ENCODE data around the gene HFE.

The HFE gene

DNA sequence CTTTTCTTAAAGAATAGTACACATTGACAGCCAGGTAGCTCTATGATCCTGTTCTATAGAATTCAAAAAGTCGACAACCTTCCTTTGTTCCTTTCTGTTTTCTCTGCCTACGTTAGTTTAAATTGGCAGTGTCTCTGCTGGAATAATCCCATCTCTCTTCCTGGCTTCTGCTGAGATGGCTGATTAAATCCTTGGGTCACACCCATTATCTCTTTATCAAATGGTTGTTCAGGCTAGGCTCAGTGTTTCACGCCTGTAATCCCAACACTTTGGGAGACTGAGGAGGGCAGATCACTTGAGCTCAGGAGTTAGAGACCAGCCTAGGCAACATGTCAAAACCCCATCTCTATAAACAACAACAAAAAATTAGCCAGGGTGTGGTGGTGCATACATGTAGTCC lies 44.4 kb downstream of the HFE start:
- TF ChIP-seq GATA2 (IDR thresholded peaks at IDR 0.05; ENCODE audit: low read depth, low read length) (no peak), GATA3 (IDR thresholded peaks at IDR 0.05; ENCODE audit: low read depth, low read length) (no peak)

DNA sequence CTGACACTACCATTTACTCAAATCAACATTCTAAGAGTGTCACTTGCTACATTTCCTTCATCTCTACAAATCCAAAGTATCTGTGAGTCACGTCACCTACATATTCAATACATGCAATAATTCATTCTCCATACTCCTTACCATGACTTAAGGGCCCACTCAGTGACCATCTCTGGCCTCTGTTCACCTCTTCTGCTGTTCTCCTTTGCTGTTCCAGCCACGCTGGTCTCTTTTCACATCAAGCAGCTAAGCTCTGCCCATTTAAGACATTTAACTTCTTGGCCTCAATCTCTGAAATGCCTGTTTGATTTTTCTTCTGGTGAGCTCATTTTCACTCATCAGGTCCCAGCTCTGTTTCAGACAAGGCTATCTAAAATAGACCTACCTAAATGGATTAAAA lies 46.5 kb downstream of the HFE start:
- TF ChIP-seq GATA3 (IDR thresholded peaks at IDR 0.05; ENCODE audit: low read depth, low read length) (no peak), GATA2 (IDR thresholded peaks at IDR 0.05; ENCODE audit: low read depth, low read length) (no peak)

DNA sequence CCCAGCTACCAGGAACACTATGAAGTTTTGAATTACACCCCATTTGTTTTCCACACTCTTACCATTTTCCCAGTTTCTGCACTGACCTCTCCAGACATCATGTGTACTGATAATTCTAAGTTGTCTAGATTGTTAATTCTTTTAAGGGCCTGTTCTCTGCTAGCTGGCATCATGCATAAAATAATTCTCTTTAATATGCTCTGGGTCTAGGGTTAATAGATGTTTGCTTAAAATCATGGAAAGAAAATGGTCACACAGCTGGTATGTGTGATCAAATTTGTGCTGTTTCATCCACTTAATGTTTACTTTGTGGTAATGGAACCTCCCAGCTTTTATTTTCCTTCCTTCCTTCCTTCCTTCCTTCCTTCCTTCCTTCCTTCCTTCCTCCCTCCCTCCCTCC lies 49.1 kb downstream of the HFE start:
- TF ChIP-seq GATA3 (IDR thresholded peaks at IDR 0.05; ENCODE audit: low read depth, low read length): no peak
- TF ChIP-seq GATA2 (IDR thresholded peaks at IDR 0.05; ENCODE audit: low read depth, low read length): no peak

DNA sequence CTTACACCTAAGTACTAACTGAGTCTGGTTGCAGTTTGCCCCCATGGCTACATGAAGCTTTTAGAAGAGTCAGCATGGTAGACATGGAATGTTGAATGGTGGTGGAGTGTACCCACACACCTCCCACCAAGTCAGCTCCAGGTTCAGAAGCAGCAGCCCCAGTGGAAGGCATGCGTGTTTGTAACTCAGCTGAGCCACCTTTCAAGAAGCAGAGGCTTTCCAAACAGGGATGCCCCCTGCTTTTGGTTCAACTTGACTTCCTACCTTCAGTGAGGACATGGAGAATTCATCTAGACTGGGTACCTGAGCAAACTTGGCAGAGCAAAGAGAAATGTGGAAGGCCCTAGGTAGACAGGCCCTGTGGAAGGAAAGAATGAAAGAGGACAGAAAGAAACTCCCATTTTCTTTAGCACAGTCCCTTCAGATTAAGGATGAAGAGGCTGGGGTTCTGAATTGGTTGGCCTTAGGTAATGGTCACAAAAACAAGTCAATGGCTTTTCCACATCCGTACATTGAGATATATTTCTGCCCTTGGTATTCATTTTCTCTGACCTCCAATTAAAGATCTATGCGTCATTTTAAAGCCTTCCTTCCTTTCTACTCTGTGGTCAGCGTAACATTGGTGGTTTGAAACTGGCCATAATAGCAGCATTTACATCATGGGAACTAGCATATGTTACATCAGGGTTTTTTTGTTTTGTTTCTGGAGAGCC lies 53.2 kb downstream of the HFE start:
- no peak for TF ChIP-seq GATA3 (IDR thresholded peaks at IDR 0.05; ENCODE audit: low read depth, low read length)
- no peak for TF ChIP-seq GATA2 (IDR thresholded peaks at IDR 0.05; ENCODE audit: low read depth, low read length)

DNA sequence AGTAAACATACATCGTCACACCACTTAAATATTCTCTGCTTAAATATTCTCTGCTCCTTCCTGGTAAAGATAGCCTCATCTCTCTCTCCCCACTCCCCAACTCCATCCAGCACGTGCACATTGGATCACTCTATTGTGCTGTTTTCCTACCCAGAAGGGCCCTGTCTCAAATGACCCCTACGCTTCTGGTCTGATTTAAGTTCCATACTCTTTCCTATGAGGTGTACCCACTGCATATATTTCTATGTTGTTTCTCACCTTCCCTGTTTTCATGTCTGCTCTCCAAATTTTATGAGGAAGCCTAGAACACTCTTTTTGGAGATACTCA lies 53.7 kb downstream of the HFE start:
- TF ChIP-seq GATA3 (IDR thresholded peaks at IDR 0.05; ENCODE audit: low read depth, low read length): no peak
- TF ChIP-seq GATA2 (IDR thresholded peaks at IDR 0.05; ENCODE audit: low read depth, low read length): no peak

DNA sequence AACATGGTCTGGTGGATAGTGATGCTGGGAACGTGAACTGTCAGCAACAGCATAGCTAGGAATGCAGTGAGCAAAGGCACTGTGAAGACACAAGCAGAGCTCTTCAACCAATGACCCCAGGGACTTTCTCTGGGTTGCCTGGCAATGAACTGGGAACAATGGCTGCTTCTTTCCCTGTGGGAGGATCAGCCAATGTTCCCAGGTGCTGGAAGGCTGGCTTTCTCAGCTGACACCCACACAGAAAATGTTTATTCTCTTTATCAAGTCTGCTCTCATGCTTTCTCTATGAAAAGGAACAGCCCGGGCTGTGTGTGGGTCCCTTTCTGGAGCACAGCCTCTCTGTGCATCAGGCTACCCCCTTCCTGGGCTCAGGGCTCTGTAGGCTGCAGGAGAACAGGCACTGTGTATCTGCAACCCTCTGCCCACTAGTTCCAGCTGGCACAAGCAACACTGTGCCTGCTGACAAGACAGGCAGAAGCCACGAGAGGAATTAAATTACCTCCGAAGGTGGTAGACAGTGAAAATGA lies 54.2 kb downstream of the HFE start:
- no peak for TF ChIP-seq GATA2 (IDR thresholded peaks at IDR 0.05; ENCODE audit: low read depth, low read length)
- no peak for TF ChIP-seq GATA3 (IDR thresholded peaks at IDR 0.05; ENCODE audit: low read depth, low read length)

DNA sequence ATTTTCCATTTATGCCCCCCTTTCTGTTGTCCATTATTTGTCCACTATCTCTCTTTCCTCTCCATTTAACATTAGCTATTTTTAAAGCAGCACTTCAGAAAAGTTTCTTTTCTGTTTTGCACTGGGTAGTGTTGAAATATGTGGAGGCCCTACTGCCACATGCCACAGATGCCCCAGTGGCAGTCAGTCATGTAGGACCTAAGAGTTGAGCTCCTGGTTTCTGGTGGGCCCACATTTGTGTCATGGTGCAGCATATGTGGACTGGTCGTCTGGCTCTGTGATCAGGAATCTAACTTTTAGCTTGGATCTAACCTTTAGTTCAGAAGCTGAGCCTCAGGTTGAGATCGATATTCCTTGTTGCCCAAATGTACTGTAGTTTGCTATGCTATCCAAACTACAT lies 54.8 kb downstream of the HFE start:
- TF ChIP-seq GATA2 (IDR thresholded peaks at IDR 0.05; ENCODE audit: low read depth, low read length) (no peak), GATA3 (IDR thresholded peaks at IDR 0.05; ENCODE audit: low read depth, low read length) (no peak)

All from SH-SY5Y (cell line).